HuH-7.5 (cell line): ENCODE results near the gene CEP170B.
"Not testable (repeated sequence)": the region's sequence is repeated elsewhere in the genome, so short reads cannot be mapped to it uniquely, and the experiment has no call there.

Source experiments
- DNase-seq: peaks from one replicate; pipeline ENCODE4 v3.0.0; 2011; ENCODE audit warnings: low spot score

The CEP170B gene

DNA sequence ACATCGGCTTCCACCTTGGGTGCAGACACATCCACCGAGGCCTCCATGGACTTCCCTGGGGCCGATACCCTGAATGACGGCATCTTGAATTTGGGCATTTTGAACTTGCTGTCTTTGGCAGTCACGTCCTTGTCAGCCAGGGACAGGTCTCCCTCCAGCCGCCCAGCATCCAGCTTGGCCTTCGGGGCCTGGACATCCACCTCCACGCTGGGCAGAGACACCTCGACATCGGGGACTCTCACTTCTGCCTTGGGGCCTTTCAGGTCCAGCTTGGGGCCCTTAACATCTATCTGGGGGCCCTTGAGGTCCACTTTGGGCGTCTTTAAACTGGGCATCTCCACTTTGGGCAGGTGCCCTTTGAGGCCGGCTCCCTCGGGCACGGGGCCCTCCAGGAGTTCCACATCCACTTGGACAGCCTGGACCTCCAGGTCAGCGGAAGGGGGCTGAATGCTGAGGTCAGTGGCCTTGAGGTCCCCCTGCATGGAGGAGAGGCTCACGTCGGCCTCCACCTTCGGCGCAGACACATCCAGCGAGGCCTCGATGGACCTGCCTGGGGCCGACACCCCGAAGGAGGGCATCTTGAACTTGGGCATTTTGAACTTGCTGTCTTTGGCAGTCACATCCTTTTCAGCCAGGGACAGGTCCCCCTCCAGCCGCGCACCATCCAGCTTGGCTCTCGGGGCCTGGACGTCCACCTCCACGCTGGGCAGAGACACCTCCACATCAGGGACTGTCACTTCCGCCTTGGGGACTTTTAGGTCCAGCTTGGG, 79.6 kb downstream of the CEP170B start:
- DNase-seq = not testable (repeated sequence)

DNA sequence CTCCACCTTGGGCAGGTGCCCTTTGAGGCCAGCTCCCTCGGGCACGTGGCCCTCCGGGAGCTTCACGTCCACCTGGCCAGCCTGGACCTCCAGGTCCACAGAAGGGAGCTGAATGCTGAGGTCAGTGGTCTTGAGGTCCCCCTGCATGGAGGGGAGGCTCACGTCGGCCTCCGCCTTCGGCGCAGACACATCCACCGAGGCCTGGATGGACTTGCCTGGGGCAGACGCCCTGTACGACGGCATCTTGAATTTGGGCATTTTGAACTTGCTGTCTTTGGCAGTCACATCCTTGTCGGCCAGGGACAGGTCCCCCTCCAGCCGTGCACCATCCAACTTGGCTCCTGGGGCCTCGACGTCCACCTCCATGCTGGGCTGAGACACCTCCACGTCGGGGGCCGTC, 80.2 kb downstream of the CEP170B start:
- not testable (repeated sequence) for DNase-seq
